HG03025 (cell line): ENCODE results near the gene VWA5B1.
"Not testable (repeated sequence)": the region's sequence is repeated elsewhere in the genome, so short reads cannot be mapped to it uniquely, and the experiment has no call there.

Experiments
- ATAC-seq: cut with Tn5 transposase; IDR thresholded peaks from one replicate; pipeline ENCODE4 v1.9.1; 2021; ENCODE audit warnings: mild to moderate bottlenecking, moderate library complexity; ENCODE audit not compliant: unreplicated experiment, low FRiP score

VWA5B1 gene, protein sequence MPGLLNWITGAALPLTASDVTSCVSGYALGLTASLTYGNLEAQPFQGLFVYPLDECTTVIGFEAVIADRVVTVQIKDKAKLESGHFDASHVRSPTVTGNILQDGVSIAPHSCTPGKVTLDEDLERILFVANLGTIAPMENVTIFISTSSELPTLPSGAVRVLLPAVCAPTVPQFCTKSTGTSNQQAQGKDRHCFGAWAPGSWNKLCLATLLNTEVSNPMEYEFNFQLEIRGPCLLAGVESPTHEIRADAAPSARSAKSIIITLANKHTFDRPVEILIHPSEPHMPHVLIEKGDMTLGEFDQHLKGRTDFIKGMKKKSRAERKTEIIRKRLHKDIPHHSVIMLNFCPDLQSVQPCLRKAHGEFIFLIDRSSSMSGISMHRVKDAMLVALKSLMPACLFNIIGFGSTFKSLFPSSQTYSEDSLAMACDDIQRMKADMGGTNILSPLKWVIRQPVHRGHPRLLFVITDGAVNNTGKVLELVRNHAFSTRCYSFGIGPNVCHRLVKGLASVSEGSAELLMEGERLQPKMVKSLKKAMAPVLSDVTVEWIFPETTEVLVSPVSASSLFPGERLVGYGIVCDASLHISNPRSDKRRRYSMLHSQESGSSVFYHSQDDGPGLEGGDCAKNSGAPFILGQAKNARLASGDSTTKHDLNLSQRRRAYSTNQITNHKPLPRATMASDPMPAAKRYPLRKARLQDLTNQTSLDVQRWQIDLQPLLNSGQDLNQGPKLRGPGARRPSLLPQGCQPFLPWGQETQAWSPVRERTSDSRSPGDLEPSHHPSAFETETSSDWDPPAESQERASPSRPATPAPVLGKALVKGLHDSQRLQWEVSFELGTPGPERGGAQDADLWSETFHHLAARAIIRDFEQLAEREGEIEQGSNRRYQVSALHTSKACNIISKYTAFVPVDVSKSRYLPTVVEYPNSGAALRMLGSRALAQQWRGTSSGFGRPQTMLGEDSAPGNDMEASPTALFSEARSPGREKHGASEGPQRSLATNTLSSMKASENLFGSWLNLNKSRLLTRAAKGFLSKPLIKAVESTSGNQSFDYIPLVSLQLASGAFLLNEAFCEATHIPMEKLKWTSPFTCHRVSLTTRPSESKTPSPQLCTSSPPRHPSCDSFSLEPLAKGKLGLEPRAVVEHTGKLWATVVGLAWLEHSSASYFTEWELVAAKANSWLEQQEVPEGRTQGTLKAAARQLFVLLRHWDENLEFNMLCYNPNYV

DNA sequence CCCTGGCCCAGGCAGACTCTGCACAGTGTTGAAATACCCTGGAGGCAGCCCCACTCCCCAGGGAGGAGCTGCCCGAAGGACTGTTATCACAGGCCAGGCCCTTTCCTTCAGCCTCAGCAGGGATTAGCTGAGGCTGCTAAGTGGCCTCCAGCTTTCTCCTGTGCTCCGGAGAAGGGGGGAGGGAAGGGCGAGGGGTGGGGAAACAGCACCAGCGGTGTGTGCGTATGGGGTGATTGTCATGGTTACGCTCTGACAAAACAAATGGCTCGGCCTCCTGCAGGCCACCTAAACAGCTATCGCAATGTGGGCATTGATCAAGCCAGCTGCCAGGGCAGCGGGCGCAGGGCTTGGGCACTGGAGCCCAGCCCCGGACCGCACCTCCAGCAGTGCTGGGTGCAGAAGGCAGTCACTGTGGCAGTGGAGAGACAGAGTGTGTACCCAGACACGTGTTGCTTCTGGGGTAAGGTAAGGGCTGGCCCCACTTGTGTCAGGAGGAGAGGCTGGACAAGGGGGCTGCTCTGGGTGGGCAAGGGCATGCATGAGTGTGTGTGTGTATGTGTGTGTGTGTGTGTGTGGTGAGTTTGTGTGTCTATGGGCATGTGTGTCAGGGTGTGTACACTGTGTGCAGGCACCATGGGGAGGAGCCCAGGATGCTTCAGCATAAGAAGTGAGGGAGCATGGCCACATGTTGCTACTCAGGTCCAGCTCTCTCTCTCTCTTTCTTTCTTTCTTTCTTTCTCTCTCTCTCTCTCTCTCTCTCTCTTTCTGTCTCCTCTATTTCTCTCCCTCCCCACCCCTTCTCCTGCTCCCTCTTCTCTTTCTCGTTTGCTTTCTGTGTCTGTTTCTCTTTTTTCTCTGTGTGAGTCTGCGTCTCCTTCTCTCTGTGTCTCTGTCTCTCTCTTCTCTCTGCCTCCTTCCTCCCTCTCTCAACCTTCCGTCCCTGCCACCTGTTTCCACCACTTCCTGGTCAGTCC lies at the start of gene VWA5B1:
Gene VWA5B1, plus strand, starts transcription at position 252 of the 974 bp plus-strand sequence. CDS start 19,727 bp downstream, outside the sequence.
- ATAC-seq = no peak

DNA sequence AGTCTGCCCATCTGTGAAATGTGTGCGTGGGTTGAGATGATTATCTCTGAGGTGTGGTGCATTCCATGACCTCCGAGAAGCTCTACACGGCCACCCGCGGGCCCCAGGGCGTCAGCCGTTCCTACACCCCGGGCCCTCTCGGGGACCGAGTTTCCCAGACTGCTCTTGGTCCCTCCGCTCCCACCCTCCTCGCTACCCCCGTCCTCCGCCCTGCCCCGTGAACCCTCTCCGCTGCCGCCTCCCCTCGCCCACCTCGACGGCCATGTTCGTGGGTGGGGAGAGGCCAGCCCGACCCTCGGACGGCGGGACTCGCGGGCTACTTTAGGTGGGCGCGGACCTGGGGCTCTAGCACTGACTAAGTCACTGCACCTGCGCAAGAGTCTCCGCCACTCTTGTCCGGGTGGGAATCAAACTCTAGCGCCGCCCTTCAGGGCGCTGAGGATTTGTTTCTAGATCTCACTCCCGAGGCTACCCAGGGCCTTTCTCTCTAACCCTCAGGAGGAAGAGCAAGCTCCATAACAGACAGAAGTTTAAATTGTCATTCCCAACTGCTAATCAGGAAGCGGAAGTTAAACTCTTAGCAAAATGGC lies 47.7 kb upstream of the VWA5B1 start:
- no peak for ATAC-seq

DNA sequence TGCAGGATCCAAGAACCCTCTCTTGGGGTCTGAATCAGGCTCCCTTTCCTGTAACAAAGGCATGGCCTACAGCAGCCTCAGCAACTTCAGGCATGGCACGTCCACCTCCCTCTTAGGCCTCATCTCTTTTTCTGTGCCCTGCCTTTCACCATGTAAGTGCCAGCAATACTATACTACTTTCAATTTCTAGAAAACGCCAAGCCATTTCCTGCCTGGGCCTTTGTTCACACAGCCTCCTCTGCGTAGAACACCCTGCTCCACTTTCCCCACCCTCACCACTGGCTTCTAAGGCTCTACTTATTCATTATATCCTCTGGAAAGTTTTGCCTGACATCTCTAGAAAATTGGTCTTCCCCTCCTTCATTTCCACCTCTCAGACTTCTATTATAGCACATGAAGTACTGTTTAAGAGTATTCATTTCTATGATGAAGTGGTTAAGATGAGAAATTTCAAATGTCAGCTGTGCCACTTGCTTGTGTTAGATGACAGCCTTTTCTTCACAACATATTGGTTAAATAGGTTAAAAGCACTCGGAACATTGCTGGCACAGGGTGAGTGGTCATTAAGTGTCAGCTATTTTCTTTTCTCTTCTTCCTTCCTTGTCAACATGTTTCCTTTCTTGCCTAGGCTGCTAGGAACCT lies 41.6 kb upstream of the VWA5B1 start:
- no peak for ATAC-seq

DNA sequence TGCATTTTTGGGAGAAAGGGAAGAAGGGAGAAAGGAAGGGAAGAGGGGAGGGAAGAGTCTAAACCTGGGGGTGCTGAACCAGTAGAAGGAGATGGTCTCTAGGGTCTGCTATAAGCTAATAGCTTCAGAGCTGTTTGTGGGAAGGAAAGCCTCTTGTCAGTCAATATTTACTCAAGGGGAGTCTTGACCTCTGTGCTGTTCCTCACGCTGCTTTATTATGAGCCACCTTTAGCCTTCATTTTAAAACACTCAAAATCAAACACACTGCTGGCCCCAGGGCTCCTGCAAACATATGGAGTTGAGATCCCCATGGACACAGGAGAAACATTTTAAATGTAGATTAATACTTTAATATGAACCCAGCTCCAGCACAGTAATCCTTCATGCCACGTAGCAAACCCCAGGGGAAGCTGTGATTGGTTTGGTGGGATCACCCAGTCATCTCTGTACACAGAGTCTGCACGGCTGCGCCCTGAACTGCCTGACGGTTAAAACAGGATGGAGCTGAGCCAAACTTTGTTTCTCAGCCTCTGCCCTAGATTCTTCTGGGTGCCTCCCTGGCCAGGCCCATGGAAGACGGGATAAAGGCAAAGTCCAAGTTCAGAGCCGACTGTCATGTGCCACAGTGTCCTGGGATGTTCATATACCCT lies 40.2 kb upstream of the VWA5B1 start:
- ATAC-seq = no peak

DNA sequence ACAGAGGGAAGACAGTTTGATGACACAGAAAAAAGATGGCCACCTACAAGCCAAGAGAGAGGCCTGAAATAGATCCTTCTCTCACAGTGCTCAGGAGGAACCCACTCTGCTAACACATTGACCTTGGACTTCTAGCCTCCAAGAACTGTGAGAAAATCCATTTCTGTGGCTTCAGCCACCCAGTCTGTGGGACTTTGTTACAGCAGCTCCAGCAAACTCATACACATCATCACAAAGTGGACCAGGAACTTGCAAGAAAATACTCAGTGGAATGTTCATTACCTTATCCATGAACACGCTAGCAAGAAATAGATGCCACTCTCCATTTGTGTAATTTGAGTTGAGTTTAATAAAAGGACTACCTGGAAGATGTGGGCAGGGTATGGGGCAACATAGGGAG lies 38.1 kb upstream of the VWA5B1 start:
- no peak for ATAC-seq

DNA sequence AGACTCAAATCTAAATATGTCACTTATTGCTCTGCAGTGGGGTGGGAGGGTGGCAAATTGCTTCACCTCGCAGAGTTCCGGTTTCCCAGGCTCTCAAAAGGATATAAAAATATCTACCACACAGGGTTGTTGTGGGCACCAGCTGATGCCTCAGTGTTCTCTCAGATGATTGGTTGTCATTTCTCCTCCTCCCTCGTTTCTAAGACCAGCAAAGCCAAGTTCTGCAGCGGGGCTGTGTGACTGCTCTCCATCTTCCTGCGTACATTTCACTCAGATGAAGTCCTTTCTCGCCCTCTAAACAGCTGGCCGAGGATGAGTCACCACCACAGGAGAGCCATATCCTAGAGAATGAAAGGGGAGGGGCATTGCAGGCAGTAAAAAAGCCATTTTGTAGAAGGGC lies 35.0 kb upstream of the VWA5B1 start:
- no peak for ATAC-seq

DNA sequence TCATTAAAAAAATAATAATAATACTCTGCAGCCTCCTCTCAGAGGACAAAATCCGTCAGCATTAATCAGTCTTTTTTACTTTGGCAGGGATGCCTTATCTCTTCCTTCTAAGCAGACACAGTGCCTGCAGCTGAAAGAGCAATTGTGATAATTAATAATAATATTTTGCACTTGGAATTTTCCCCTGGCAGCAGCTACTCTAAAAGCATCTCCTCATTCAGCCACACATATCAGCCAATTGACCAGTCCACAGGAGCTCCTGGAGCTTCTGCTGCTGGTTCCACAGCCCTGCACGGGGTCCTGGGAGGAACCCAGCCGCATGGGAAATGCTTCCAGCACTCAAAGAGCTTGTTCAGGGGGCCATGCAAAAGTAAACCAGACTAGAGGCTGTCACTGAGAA lies 31.0 kb upstream of the VWA5B1 start:
- ATAC-seq = no peak

DNA sequence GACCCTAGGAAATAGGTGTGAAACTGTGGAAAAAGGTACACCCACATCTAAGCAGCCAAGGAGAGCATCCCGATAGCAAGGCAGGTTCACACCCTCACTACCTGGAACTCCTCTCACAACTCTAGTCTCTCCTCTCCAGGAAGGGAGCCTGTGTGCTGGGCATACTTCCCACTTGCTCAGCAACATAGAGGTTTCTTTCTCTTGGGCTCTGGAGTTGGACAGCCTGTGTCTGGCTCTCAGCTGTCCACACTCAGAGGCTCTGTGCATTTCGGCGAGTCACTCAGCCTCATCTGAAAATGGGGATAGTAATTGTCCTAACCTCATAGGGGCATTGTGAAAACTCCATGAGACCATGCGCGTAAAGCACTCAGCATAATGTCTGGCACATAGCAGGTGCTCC lies 29.6 kb upstream of the VWA5B1 start:
- no peak for ATAC-seq

DNA sequence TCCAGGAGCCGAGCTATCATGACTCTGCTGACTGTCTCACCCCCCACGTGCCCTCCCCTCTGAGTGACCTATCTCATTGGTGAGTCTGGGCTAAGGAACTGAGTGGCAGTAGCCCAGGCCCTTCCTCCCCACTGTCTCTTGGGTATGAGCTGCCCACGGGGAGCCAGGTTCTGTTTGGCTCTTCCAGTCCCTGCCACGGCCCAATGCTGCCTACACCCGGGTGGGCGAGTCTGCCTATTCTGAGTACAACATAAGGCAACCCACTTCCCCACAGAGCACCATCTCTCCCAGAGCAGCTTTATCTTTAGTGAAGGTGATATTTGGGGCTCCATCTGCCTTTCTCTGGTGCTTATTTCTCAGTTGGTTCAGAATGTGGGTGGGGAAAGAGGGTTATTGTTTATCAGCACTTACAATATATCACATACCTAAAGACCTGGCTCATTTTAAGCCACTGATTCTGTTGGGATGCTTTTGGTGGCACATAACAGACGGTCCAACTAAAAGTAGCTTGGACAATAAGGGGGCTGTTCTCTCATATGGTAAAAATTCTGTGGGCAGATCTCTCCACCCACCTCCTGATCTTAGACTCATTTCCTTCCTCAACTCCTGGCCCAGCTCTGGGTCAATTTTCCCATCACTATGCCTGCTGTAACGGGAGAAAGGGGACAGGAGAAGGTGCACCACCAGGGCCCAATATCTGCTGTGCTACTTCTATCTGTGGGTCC lies 27.7 kb upstream of the VWA5B1 start:
- no peak for ATAC-seq

DNA sequence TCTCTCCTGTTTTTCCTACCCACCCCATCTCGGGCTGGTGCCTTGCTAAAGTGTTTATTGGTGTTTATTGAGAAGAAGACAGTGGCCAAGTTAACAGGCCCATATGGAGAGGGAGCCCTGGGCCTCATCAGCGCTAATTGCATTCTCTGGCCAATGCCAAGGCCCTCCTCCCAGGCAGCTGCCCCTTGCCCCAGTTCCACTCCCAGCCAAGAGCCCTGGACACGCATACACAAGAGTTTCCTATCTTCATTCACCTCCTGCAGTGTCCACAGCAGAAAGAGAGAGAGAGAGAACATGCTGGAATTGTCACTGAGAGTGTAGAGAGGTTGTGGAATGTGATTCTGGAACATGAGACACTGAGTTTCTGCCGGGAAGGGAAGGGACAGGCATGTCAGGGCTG lies 25.4 kb upstream of the VWA5B1 start:
- ATAC-seq = no peak

DNA sequence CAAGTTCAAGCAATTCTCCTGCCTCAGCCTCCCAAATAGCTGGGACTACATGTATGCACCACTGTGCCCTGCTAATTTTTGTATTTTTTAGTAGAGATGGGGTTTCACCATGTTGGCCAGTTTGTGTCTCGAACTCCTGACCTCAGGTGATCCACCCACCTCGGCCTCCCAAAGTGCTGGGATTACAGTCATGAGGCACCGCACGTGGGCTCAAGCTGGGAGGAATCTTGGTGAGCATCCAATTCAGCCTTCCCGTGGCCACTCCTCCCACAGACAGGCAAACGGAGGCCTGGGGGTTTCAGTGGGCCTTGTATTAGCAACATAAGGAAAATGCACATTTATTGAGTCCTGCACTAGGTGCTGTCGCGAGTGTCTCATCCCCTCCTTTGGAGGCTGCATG lies 24.5 kb upstream of the VWA5B1 start:
- no peak for ATAC-seq

DNA sequence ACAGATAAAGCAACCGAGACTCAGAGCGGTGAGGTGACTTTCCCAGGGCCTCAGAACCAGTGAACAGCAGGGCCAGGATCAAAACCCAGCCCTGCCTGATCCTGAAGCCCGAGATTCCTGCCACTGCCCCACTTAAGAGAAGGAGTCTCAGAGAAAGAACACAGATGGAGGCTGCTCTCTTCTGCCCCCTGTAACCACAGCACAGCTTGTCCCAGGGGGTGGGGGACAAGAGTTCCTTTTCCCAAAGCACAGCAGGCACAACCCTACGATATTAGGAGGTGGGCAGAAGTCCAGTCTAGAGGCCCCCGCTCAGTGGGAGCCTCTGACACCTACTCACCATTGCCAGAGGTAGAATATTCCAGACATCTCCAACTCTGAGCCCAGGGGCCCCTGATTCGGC lies 24.0 kb upstream of the VWA5B1 start:
- ATAC-seq = no peak

DNA sequence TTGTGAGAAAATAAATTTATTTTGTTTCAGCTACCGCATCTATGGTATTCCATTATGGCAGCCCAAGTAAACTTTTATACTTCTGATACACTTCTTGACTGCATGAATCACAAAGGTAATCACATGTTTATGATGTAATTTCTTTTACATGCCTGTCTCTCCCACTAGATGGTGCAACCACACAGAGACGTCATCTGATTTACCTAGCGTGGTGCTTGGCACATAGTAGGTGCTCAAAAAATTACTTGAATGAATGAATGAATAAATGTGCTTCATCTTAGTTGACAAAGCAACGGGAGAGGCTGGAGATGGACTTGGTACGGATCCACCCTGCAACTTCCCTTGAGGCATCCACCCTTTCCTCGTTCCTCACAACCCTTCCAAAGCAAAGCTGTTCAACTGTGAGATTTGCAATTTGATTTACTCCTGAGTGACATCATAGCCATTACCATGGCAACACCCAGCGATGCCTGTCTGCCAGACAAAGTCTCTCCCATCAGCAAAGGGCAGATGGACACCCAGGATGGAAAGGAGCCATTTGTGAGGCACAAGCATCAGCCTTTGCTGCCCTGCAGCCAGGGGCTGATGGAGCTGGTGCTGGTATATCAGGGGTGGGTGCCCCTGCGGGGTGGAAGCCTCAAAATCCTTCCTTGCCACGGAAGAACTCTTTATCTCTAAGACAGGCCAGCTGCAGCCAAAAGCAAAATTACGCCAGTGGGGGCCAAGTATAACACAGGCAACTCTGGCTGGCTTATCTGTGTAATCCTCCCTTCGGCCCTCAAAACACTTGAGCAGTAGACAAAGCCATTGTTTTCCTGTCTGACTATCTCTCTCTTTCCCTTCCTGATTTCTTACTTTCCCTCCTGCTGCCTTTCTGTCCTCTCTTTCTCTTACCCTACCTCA lies 18.9 kb upstream of the VWA5B1 start:
- ATAC-seq = no peak

DNA sequence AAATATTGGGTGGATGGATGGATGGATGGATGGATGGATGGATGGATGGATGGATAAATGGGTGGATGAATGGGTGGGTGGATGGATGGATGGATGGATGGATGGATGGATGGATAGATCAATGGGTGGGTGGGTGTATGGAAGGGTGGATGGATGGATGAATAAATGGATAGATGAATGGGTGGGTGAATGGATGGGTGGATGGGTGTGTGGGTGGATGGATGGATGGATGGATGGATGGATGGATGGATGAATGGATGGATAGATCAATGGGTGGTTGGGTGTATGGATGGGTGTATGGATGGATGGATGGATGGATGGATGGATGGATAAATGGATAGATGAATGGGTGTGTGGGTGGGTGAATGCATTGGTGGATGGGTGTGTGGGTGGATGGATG lies 17.0 kb upstream of the VWA5B1 start:
- not testable (repeated sequence) for ATAC-seq

DNA sequence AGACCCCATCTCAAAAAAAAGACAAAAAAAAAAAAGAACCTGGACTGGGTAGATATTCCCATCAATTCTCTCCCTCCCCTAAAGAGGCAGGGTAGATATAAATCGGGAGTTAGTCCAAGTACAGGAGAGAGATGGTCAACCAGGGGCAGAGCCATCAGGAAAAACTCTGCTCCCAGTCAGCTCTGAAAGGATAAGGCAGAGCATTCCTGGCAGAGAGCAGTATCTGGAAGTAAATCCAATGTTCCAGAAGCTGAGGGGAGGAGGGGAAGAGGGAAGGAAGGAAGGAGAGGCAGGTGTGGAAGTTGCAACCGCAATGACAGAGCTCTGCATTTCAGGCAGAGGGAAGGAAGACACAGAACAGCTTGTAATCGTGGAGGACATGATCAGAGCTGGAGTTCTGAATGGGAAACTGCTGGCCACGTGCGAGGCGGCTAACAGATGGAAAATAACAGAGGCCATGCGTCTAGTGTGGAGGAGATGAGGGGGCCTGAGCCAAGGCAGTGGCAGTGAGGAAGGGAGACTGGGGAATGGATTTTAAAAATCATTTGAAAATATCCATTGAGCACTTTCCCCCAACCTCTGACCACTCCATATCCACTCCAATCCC lies 15.3 kb upstream of the VWA5B1 start:
- no peak for ATAC-seq

DNA sequence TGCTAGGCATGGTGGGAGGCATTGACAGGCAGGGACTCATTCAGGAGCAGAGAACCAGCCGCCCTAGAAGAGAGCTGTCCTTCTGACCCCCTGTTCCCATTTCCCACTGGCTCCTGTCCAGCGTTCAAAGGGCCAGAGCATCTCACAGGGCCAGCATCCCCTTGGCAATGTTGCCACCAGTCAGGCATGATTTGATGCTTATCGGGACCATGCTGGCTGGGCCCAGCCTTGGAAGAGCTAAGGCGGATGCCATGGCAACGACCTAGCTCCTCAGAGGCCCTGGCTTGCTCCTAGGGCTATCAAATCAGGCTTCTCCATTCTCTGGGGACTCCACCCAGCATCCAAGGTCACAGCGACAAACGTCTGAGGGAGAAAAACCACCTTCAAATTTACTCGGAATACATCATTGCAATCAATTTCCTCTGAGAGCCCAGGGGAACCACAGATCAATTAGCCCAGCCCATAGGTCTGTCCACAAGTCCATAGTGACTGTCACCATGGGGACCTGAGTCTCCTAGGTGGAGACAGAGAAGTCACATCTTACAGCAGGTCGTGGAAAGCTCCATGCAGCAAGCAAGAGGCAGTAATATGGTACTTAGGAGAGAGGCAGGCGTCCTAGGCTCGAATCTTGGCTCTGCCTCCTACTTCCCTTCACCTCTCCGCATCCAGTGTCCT lies 14.1 kb upstream of the VWA5B1 start:
- no peak for ATAC-seq
